ENCODE results near the gene GOLGA2.

The GOLGA2 gene

DNA sequence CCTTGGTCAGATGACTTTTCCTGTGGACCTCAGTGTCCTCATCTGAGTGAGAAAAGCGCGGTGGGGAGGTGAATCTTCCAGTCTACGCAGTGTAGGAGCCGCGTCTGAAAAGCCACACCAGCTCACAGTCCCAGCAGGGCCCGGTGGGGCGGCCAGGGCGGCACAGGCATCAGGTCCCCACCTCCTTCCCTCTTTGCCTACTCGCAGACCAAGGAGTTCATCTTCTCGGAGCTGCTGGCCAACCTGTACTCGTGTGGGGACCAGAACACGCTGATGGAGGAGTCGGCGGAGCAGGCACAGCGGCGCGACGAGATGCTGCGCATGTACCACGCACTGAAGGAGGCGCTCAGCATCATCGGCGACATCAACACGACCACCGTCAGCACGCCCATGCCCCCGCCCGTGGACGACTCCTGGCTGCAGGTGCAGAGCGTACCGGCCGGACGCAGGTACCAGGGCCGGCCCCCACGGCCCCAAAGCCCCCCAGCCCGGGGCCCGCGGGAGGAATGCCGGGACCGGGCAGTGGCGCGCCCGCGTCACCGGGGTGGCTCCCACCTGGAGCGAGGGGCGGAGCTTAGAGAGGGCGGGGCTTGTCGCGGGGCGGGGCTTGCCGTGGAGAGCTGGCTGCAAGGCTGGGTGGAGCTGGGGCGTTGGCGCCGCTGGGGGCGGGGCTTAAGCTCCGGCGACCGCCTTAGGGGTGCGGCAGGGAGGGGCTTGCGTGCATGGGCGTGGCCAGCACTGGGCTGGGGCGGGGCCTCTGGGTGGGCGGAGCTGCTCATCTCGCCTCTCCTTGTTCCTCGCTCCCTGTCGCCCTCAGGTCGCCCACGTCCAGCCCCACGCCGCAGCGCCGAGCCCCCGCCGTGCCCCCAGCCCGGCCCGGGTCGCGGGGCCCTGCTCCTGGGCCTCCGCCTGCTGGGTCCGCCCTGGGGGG is 25.6 kb downstream of the GOLGA2 start:
- no peak for TF ChIP-seq CTCF (conservative IDR thresholded peaks at IDR 0.05)
- no peak for TF ChIP-seq ZFX (IDR thresholded peaks at IDR 0.05)

GRCh38 chr9:128249558-128249907 is 26.3 kb downstream of the GOLGA2 start:
- TF ChIP-seq CTCF (conservative IDR thresholded peaks at IDR 0.05) (no peak), ZFX (IDR thresholded peaks at IDR 0.05) (no peak)
- H3K27ac ChIP-seq, result no peak overlapping the region

More for the DNA sequence above, 25.6 kb downstream of the GOLGA2 start:
- peak overlapping the region; percentile 41 for H3K27ac ChIP-seq

GRCh38 chr9:128247226-128247803 is 28.5 kb downstream of the GOLGA2 start:
- H3K27ac ChIP-seq, result no peak overlapping the region
- TF ChIP-seq ZFX (IDR thresholded peaks at IDR 0.05) (no peak), CTCF (conservative IDR thresholded peaks at IDR 0.05) (no peak)

- H3K27ac ChIP-seq, result no peak overlapping the region
- TF ChIP-seq ZFX (IDR thresholded peaks at IDR 0.05), result no peak
- TF ChIP-seq CTCF (conservative IDR thresholded peaks at IDR 0.05), result no peak
Measured at GRCh38 chr9:128246471-128246870, 29.3 kb downstream of the GOLGA2 start.

DNA sequence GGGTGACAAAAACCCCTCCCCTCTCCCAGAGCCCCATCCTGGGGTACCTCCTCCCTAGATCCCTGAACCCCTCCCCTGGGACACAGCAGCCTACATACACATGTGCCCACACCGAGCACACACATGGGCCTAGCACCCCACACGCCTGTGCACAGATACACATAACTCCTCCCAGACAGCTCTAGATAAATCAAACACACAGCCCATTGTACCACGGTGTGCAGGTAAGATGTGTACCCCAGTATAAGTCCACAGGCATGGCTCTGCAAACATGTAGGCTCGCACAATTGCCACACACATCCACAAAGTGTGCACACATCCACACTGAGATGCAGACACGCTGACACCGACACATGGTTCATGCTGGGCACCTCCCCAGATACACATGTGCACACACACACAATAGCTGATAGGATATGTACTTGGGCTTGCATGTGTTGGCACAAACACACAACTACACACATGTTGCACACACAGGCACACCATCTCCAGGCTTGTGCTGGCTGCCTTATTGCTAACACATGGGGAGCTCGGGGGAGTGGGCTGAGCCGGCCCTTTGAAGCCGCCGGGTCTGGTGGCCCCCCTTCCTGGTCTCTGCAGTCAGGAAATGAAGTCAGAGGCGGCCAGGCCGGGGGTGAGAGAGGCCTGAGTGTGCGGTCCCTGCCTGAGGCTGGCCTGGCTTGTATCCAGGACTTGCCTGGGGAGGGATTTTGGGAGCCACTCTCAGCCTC is 30.2 kb downstream of the GOLGA2 start:
- TF ChIP-seq CTCF (conservative IDR thresholded peaks at IDR 0.05) (no peak), ZFX (IDR thresholded peaks at IDR 0.05) (no peak)
- no peak overlapping the region for H3K27ac ChIP-seq

- no peak overlapping the region for H3K27ac ChIP-seq
- no peak for TF ChIP-seq CTCF (conservative IDR thresholded peaks at IDR 0.05)
- TF ChIP-seq ZFX (IDR thresholded peaks at IDR 0.05), result no peak
Measured at GRCh38 chr9:128244837-128245231, 31.0 kb downstream of the GOLGA2 start.
